A549 (cell line): ENCODE data around the gene TGFBR3L.
"Not testable (repeated sequence)": the region's sequence is repeated elsewhere in the genome, so short reads cannot be mapped to it uniquely, and the experiment has no call there.

Experiments used
- CEBPB ChIP-seq, 2 experiments: fragments of >200 bp in 1 of 2; sonication (Bioruptor Twin) in 1 of 2; formaldehyde crosslinking in 1 of 2; IDR thresholded peaks; 2 replicates each; pipeline ENCODE4 v1.6.1; 2012 to 2016
- CHD4 ChIP-seq: fragments of 200-600 bp; sonication (generic); IDR thresholded peaks from 2 replicates; pipeline ENCODE4 v1.6.1; 2016; ENCODE audit warnings: antibody characterized with exemption, mild to moderate bottlenecking, borderline replicate concordance
- EP300 ChIP-seq, 2 experiments: fragments of >200 bp; sonication (Bioruptor Twin); formaldehyde crosslinking; IDR thresholded peaks; 2 replicates in 1 of 2; 3 replicates in 1 of 2; pipeline ENCODE4 v1.6.1; 2016 to 2017
- ESRRA ChIP-seq: fragments of 150-350 bp; IDR thresholded peaks from 2 replicates; pipeline ENCODE4 v1.6.1; 2014; ENCODE audit warnings: mild to moderate bottlenecking, low read length, borderline replicate concordance
- KDM1A ChIP-seq: fragments of 200-600 bp; sonication (generic); IDR thresholded peaks from 2 replicates; pipeline ENCODE4 v1.6.1; 2016; ENCODE audit warnings: low read depth, mild to moderate bottlenecking
- POLR2A ChIP-seq: IDR thresholded peaks from 2 replicates; pipeline ENCODE4 v1.6.1; 2012; ENCODE audit warnings: mild to moderate bottlenecking, low read length
- RAD21 ChIP-seq, 2 experiments: fragments of >200 bp in 1 of 2; sonication (Bioruptor Twin) in 1 of 2; formaldehyde crosslinking in 1 of 2; IDR thresholded peaks in 1 of 2; conservative IDR thresholded peaks in 1 of 2; 2 replicates in 1 of 2; 3 replicates in 1 of 2; pipeline ENCODE4 v1.6.1; 2012 to 2018; ENCODE audit warnings: inconsistent platforms in 1 of 2
- SREBF2 ChIP-seq: fragments of 450-650 bp; IDR thresholded peaks from 2 replicates; pipeline ENCODE4 v1.6.1; 2014; ENCODE audit warnings: mild to moderate bottlenecking, moderate library complexity
- TF ChIP-seq, protein P1 (sequence below): fragments of 150-350 bp; IDR thresholded peaks from 2 replicates; pipeline ENCODE4 v1.6.1; 2014; ENCODE audit warnings: low read depth, mild to moderate bottlenecking, low read length
- TF ChIP-seq, protein P2 (sequence below): fragments of >200 bp; sonication (Bioruptor Twin); formaldehyde crosslinking; IDR thresholded peaks from 3 replicates; pipeline ENCODE4 v1.5.1; 2016
- TF ChIP-seq, protein P3 (sequence below): fragments of 200-600 bp; sonication (generic); IDR thresholded peaks from 2 replicates; pipeline ENCODE4 v1.6.1; 2016; ENCODE audit warnings: antibody characterized with exemption, mild to moderate bottlenecking, moderate library complexity
- TF ChIP-seq, protein P4 (sequence below): fragments of 450-650 bp; IDR thresholded peaks from 2 replicates; pipeline ENCODE4 v1.6.1; 2014; ENCODE audit warnings: antibody characterized with exemption

DNA sequence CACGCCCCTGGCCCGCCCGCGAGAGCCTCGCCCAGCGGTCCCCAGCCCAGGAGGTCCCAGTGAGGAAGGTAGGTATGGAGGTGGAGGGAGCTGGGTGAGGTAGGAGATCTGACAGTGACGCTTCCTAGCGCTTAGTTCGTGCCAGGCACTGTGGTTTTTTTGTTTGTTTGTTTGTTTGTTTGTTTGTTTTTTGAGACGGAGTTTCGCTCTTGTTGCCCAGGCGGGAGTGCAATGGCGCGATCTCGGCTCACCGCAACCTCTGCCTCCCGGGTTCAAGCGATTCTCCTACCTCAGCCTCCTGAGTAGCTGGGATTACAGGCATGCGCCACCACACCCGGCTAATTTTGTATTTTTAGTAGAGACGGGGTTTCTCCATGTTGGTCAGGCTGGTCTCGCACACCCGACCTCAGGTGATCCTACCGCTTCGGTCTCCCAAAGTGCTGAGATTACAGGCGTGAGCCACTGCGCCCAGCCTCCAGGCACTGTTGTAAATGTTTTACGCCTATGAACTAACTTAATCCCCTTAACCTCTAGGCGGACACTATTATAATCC is 3.5 kb downstream of the TGFBR3L start:
- not testable (repeated sequence) for TF ChIP-seq ESRRA; EP300 (IDR thresholded peaks at IDR 0.05); RAD21 (conservative IDR thresholded peaks at IDR 0.05 in 1 of 2, IDR thresholded peaks at IDR 0.05 in 1 of 2); CEBPB (IDR thresholded peaks at IDR 0.05); CHD4; SREBF2; POLR2A
- TF ChIP-seq, protein P1, sequence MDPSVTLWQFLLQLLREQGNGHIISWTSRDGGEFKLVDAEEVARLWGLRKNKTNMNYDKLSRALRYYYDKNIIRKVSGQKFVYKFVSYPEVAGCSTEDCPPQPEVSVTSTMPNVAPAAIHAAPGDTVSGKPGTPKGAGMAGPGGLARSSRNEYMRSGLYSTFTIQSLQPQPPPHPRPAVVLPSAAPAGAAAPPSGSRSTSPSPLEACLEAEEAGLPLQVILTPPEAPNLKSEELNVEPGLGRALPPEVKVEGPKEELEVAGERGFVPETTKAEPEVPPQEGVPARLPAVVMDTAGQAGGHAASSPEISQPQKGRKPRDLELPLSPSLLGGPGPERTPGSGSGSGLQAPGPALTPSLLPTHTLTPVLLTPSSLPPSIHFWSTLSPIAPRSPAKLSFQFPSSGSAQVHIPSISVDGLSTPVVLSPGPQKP: not testable (repeated sequence)
- TF ChIP-seq, protein P2, sequence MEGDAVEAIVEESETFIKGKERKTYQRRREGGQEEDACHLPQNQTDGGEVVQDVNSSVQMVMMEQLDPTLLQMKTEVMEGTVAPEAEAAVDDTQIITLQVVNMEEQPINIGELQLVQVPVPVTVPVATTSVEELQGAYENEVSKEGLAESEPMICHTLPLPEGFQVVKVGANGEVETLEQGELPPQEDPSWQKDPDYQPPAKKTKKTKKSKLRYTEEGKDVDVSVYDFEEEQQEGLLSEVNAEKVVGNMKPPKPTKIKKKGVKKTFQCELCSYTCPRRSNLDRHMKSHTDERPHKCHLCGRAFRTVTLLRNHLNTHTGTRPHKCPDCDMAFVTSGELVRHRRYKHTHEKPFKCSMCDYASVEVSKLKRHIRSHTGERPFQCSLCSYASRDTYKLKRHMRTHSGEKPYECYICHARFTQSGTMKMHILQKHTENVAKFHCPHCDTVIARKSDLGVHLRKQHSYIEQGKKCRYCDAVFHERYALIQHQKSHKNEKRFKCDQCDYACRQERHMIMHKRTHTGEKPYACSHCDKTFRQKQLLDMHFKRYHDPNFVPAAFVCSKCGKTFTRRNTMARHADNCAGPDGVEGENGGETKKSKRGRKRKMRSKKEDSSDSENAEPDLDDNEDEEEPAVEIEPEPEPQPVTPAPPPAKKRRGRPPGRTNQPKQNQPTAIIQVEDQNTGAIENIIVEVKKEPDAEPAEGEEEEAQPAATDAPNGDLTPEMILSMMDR: not testable (repeated sequence)
- TF ChIP-seq, protein P3, sequence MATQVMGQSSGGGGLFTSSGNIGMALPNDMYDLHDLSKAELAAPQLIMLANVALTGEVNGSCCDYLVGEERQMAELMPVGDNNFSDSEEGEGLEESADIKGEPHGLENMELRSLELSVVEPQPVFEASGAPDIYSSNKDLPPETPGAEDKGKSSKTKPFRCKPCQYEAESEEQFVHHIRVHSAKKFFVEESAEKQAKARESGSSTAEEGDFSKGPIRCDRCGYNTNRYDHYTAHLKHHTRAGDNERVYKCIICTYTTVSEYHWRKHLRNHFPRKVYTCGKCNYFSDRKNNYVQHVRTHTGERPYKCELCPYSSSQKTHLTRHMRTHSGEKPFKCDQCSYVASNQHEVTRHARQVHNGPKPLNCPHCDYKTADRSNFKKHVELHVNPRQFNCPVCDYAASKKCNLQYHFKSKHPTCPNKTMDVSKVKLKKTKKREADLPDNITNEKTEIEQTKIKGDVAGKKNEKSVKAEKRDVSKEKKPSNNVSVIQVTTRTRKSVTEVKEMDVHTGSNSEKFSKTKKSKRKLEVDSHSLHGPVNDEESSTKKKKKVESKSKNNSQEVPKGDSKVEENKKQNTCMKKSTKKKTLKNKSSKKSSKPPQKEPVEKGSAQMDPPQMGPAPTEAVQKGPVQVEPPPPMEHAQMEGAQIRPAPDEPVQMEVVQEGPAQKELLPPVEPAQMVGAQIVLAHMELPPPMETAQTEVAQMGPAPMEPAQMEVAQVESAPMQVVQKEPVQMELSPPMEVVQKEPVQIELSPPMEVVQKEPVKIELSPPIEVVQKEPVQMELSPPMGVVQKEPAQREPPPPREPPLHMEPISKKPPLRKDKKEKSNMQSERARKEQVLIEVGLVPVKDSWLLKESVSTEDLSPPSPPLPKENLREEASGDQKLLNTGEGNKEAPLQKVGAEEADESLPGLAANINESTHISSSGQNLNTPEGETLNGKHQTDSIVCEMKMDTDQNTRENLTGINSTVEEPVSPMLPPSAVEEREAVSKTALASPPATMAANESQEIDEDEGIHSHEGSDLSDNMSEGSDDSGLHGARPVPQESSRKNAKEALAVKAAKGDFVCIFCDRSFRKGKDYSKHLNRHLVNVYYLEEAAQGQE: not testable (repeated sequence)
- TF ChIP-seq KDM1A: peak; percentile 48; the same call in 1 of the 2 replicates
- TF ChIP-seq, protein P4, sequence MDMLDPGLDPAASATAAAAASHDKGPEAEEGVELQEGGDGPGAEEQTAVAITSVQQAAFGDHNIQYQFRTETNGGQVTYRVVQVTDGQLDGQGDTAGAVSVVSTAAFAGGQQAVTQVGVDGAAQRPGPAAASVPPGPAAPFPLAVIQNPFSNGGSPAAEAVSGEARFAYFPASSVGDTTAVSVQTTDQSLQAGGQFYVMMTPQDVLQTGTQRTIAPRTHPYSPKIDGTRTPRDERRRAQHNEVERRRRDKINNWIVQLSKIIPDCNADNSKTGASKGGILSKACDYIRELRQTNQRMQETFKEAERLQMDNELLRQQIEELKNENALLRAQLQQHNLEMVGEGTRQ: not testable (repeated sequence)
